Measurements from ENCODE around the gene ZNF655.

ZNF655 gene

DNA sequence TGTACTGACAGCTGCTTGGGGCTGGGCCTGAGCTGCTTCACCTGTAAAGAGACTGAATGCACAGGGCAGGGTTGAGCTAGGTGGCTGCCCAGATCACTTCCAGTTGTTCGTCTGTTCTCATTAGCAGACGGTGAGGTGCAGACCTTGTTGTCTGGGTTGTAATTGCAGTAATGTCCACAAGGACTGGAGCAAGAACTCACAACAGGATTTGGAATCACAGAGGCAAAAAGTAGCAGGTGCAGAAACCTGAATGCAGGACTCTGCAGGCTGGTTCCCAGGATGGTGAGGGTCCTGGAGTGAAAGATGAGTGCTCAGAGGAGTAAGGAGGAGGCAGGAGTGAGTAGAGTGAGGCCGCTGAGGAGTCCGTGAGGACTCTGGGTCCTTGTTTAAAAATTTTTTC is 67.5 kb downstream of the ZNF655 start:
- DNase-seq (ENCODE audit: low read depth, low spot score): no peak
- H3K4me3 ChIP-seq (ENCODE audit: low read length): no peak overlapping the region
